ENCODE results near the gene ABLIM1. TPM values are rescaled to one million over a fixed set of nuclear protein-coding genes. Genes with fewer than 3 reads are reported as not detected.

Gene ABLIM1
- total RNA-seq, 1 experiment from 2014 or later, result 34.0 TPM

DNA sequence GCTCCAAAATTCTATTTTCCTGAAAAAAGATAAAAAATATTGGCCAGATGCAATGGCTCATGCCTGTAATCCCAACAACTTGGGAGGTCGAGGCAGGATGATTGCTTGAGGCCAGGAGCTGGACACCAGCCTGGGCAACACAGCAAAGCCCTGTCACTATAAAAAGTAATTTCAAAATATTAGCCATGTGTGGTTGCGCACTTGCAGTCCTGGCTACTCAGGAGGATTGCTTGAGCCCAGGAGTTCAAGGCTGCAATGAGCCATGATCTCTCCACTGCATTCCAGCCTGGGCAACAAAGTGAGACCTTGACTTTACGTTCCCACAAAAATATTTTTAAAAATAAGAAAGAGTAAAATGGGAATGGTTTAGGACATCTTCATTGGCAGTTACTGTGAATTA lies 149.7 kb downstream of the ABLIM1 start:
- ChIA-PET POLR2A (ENCODE audit: low non-redundant PET) (no interaction called here), CTCF (no interaction called here)
- H3K9me3 ChIP-seq (ENCODE audit: low read depth, low read length, poor library complexity, severe bottlenecking), result no peaks in the 10 kb centered on the region
- intact Hi-C loops (cut with micrococcal nuclease; ENCODE audit: unreplicated experiment), result no loop called here
- H3K4me1 ChIP-seq (ENCODE audit: insufficient read depth, low read length, poor library complexity, severe bottlenecking), result peaks cover 9% of the 10 kb centered on the region
- no peak for DNase-seq (ENCODE audit: low spot score)
- H3K36me3 ChIP-seq (ENCODE audit: insufficient read depth, low read length, poor library complexity, severe bottlenecking), result no peaks in the 10 kb centered on the region
- BruUV-seq (replicated peaks), result no TSS peak
- no peak overlapping the region for H3K27ac ChIP-seq (ENCODE audit: low read depth, low read length, poor library complexity, severe bottlenecking)
- no peaks in the 10 kb centered on the region for H3K27me3 ChIP-seq (replicated peaks; ENCODE audit: insufficient read depth, low read depth, low read length, poor library complexity)
- H3K4me3 ChIP-seq (ENCODE audit: low read depth, low read length, poor library complexity, severe bottlenecking), result no peak overlapping the region
- TF ChIP-seq EZH2 (IDR thresholded peaks at IDR 0.05; ENCODE audit: borderline replicate concordance, low read depth, low read length, poor library complexity, severe bottlenecking), result no peak
- TF ChIP-seq, protein P1, sequence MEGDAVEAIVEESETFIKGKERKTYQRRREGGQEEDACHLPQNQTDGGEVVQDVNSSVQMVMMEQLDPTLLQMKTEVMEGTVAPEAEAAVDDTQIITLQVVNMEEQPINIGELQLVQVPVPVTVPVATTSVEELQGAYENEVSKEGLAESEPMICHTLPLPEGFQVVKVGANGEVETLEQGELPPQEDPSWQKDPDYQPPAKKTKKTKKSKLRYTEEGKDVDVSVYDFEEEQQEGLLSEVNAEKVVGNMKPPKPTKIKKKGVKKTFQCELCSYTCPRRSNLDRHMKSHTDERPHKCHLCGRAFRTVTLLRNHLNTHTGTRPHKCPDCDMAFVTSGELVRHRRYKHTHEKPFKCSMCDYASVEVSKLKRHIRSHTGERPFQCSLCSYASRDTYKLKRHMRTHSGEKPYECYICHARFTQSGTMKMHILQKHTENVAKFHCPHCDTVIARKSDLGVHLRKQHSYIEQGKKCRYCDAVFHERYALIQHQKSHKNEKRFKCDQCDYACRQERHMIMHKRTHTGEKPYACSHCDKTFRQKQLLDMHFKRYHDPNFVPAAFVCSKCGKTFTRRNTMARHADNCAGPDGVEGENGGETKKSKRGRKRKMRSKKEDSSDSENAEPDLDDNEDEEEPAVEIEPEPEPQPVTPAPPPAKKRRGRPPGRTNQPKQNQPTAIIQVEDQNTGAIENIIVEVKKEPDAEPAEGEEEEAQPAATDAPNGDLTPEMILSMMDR (conservative IDR thresholded peaks at IDR 0.05; ENCODE audit: low read depth, low read length), result no peak

DNA sequence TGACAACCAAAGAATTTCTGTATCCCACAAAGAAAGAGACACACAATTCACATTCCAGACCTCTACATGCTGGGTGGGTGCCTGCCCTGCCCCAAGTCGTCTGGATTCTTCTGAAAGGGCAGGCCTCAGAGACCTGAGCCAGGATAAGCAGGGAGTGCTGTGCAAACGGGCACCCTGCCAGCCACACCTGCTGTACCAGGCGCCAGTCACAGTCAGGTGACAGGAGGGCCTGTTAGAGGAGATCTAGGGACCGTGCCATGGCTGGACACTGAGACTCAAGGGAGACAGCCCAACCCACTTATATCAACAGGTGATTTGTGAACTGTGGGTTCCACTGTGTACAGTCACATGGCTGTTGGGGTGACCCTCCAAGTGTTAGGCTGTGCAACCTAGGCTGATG lies 150.6 kb downstream of the ABLIM1 start:
- H3K27ac ChIP-seq (ENCODE audit: low read depth, low read length, poor library complexity, severe bottlenecking), result no peak overlapping the region

DNA sequence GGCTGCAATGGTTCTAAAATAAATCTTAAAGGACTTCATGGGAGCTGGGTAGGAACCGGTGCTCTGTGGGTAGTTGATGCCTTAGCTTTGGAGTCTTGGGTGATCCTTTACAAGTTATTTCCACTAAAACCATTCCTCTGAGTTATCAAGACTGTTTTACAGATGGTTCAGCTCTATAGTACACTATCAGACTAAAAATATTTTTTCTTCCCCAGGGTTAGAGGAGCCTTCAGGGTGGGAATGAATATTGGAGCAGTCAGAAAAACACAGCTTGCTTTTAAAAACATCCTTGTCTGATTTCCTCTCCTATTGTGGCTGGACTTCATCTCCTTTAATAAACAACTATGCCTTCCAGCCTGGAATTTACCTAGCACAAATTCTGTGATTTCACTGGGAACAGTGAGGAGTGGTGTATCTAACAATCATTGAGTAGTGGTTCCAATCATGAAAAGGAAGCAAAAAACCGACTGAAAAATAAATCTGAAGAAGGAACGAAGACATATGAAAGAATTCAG lies 151.1 kb downstream of the ABLIM1 start:
- intact Hi-C loops (cut with micrococcal nuclease; ENCODE audit: unreplicated experiment), result no loop called here

More for the DNA sequence above, 150.6 kb downstream of the ABLIM1 start:
- H3K4me3 ChIP-seq (ENCODE audit: low read depth, low read length, poor library complexity, severe bottlenecking), result no peak overlapping the region
- CTCF ChIA-PET, result no interaction called here
- H3K27me3 ChIP-seq (replicated peaks; ENCODE audit: insufficient read depth, low read depth, low read length, poor library complexity), result no peaks in the 10 kb centered on the region
- BruUV-seq (replicated peaks), result no TSS peak
- no peak for DNase-seq (ENCODE audit: low spot score)
- intact Hi-C loops (cut with micrococcal nuclease; ENCODE audit: unreplicated experiment), result no loop called here
- POLR2A ChIA-PET (ENCODE audit: low non-redundant PET), result no interaction called here
- no peaks in the 10 kb centered on the region for H3K9me3 ChIP-seq (ENCODE audit: low read depth, low read length, poor library complexity, severe bottlenecking)
- peaks cover 9% of the 10 kb centered on the region for H3K4me1 ChIP-seq (ENCODE audit: insufficient read depth, low read length, poor library complexity, severe bottlenecking)
- no peaks in the 10 kb centered on the region for H3K36me3 ChIP-seq (ENCODE audit: insufficient read depth, low read length, poor library complexity, severe bottlenecking)
- TF ChIP-seq, protein P1 (conservative IDR thresholded peaks at IDR 0.05; ENCODE audit: low read depth, low read length), result no peak
- no peak for TF ChIP-seq EZH2 (IDR thresholded peaks at IDR 0.05; ENCODE audit: borderline replicate concordance, low read depth, low read length, poor library complexity, severe bottlenecking)

More for the DNA sequence above, 151.1 kb downstream of the ABLIM1 start:
- POLR2A ChIA-PET (ENCODE audit: low non-redundant PET), result no interaction called here
- H3K27ac ChIP-seq (ENCODE audit: low read depth, low read length, poor library complexity, severe bottlenecking), result no peak overlapping the region
- no peaks in the 10 kb centered on the region for H3K9me3 ChIP-seq (ENCODE audit: low read depth, low read length, poor library complexity, severe bottlenecking)
- CTCF ChIA-PET, result no interaction called here
- BruUV-seq (replicated peaks), result no TSS peak
- H3K27me3 ChIP-seq (replicated peaks; ENCODE audit: insufficient read depth, low read depth, low read length, poor library complexity), result no peaks in the 10 kb centered on the region
- no peaks in the 10 kb centered on the region for H3K36me3 ChIP-seq (ENCODE audit: insufficient read depth, low read length, poor library complexity, severe bottlenecking)
- TF ChIP-seq, protein P1 (conservative IDR thresholded peaks at IDR 0.05; ENCODE audit: low read depth, low read length), result no peak
- TF ChIP-seq EZH2 (IDR thresholded peaks at IDR 0.05; ENCODE audit: borderline replicate concordance, low read depth, low read length, poor library complexity, severe bottlenecking), result no peak
- no peak overlapping the region for H3K4me3 ChIP-seq (ENCODE audit: low read depth, low read length, poor library complexity, severe bottlenecking)
- DNase-seq (ENCODE audit: low spot score), result no peak
- peaks cover 9% of the 10 kb centered on the region for H3K4me1 ChIP-seq (ENCODE audit: insufficient read depth, low read length, poor library complexity, severe bottlenecking)
